CD4-positive, CD25-positive, alpha-beta regulatory T cell (primary cell): ENCODE measurements around the gene KCNAB1. TPM values are rescaled to one million over a fixed set of nuclear protein-coding genes. Genes with fewer than 3 reads are reported as not detected.

Experiments used
- polyA plus RNA-seq, 4 donors: library from polyadenylated mRNA; unstranded; fragments of 300-500 nt; fragmentation: Illumina TruSeq; gene quantifications; one replicate each; pipeline ENCODE4 v1.2.3, GENCODE V29; 2021
- total RNA-seq: library from RNA; stranded (reverse); gene quantifications from one replicate; pipeline ENCODE4 v1.2.3, GENCODE V29; 2022

Gene KCNAB1
- total and polyA plus RNA-seq, 5 donors from 2014 or later, result 0.08 to 0.26 (median 0.17) TPM

Other genes with a start within 250 kb of the KCNAB1 start
- 40.9 TPM for gene GMPS, start 249.9 kb upstream of the KCNAB1 start, total RNA-seq
- 10 to 100 TPM; 61.3 to 82.7 (median 66.2) TPM for gene GMPS, start 249.9 kb upstream of the KCNAB1 start, polyA plus RNA-seq